Astrocyte of the hippocampus (primary cell): ENCODE measurements around the gene CBR3.

Source experiments
- DNase-seq: peaks from one replicate; pipeline ENCODE4 v3.0.0; 2011; ENCODE audit warnings: low read depth, low spot score

The CBR3 gene

GRCh38 chr21:36183144-36183795, 48.4 kb downstream of the CBR3 start:
- no peak for DNase-seq

GRCh38 chr21:36184545-36184944, 49.7 kb downstream of the CBR3 start:
- DNase-seq, result no peak

- no peak for DNase-seq
Observed at GRCh38 chr21:36185523-36185922, 50.6 kb downstream of the CBR3 start.

GRCh38 chr21:36186081-36186480, 51.2 kb downstream of the CBR3 start:
- no peak for DNase-seq

GRCh38 chr21:36186506-36187399, 51.9 kb downstream of the CBR3 start:
- DNase-seq, result no peak

DNA sequence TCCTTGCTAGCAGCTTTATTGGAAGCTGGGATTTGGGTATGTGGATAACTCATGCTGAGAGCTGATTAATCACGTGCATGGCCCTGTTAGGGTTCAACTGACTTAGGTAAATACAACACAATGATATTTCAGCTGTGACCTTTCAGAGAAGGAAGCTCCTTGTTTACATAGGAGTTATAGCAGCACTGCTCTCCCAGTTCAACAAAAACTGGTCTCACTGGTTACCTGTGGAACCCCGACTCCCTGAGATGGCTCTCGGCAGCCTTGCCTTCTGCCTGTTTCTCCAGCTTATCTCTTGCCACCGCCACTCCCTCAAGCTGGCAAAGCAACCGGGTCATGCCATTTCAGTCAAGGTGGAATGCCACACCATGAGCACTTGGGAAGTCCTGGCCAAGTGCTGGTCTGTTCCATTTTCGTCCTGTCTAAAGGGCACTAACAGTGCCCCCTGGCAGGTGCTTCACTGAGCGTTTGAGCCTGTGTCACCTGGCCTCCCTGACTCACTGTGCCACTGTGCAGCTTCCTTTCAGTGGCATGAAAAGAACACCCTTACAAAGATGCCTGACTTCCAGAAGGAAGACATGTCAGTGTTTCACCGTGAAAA, 53.3 kb downstream of the CBR3 start:
- DNase-seq, result no peak

- DNase-seq, result no peak
Observed at GRCh38 chr21:36188937-36189336, 54.1 kb downstream of the CBR3 start.

DNA sequence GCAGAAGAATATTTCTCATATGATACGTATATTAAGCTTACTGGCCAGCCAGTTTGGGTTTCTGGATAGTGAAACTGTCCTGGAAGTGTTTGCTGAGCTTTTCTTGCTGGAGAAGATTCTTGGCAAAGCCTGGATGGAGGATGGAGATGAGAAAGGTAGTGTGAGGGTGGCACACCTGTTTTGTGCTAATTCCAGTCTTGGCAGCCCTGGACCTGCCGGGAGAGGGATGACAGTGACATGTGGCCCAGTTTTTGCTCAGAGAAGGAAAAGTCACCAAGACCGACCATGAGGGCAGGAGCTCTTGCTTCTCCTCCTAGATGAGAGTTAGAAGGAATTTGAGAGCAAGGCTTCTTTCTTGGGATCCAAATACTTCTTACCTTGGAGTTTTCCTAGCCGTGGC, 55.9 kb downstream of the CBR3 start:
- DNase-seq, result no peak

GRCh38 chr21:36193200-36193599, 58.3 kb downstream of the CBR3 start:
- DNase-seq, result no peak

DNA sequence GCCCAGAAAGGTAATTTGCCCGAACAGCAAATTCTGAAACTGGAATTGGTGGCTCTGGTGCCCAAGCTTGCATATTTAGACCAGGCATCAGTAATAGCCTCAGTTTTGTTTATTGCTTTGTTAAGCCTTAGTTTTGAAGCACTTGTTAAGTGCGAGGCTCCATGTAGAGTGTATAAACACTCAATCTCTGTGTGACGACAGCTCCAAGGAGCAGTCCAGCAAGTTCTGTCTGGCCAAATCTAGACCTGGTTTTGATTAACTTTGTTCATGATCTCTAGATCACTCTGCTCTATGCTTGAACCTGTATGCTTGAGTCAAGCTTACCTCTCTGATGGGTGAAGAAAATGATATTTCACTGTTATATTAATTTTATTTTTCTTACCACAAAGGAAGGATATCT, 59.1 kb downstream of the CBR3 start:
- DNase-seq, result no peak

DNA sequence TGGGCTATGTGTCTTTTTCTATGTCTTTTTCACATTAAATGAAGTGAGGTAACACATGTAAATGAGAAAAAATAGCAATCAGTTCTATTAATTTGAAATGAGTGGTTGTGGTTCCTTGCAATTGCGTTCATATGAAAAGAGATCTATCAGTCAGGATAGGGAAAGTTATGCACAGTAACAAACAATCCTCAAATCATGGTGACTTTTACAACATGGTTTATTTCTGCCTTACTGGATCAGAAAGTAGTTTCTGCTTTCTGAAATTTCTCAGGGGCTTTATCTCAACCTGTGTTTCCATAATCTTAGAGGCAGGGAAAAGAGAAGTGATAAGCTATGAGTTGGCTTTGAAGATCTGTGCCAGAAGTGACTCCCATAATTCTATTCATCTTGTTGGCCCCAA, 60.7 kb downstream of the CBR3 start:
- no peak for DNase-seq
